ENCODE results near the gene CSTPP1. TPM values are rescaled to one million over a fixed set of nuclear protein-coding genes. Genes with fewer than 3 reads are reported as not detected.

CSTPP1 gene
- total RNA-seq, 4 donors from 2014 or later, result 19.1 to 27.0 (median 21.8) TPM

- Histone ChIP-seq H3K27me3 (no peaks in the 10 kb centered on the region), H3K9me3 (no peaks in the 10 kb centered on the region), H3K27ac (peak overlapping the region; percentile 63 to 68 (median 66)), H3K4me1 (peaks cover 8 to 41% (median 22%) of the 10 kb centered on the region in 3 donors), H3K4me3 (no peak overlapping the region), H3K36me3 (no peaks in the 10 kb centered on the region)
- TF ChIP-seq CTCF (IDR thresholded peaks at IDR 0.05) (no peak), EP300 (IDR thresholded peaks at IDR 0.05) (no peak), POLR2AphosphoS5 (IDR thresholded peaks at IDR 0.05) (peak; percentile 95), POLR2A (IDR thresholded peaks at IDR 0.05) (no peak)
- ATAC-seq, result peak; percentile 98
Observed at GRCh38 chr11:47004595-47005033, 68.1 kb downstream of the CSTPP1 start.

GRCh38 chr11:47005441-47005840 lies 68.9 kb downstream of the CSTPP1 start:
- TF ChIP-seq POLR2AphosphoS5 (IDR thresholded peaks at IDR 0.05) (no peak), POLR2A (IDR thresholded peaks at IDR 0.05) (no peak), CTCF (IDR thresholded peaks at IDR 0.05) (no peak), EP300 (IDR thresholded peaks at IDR 0.05) (no peak)
- H3K27me3 ChIP-seq, result no peaks in the 10 kb centered on the region
- no peak for ATAC-seq
- peaks cover 8 to 48% (median 22%) of the 10 kb centered on the region in 3 donors for H3K4me1 ChIP-seq
- H3K36me3 ChIP-seq, result no peaks in the 10 kb centered on the region
- no peak overlapping the region for H3K4me3 ChIP-seq
- no peaks in the 10 kb centered on the region for H3K9me3 ChIP-seq
- H3K27ac ChIP-seq, result peak overlapping the region; percentile 50 to 68 (median 64)

GRCh38 chr11:47007579-47007978 lies 71.0 kb downstream of the CSTPP1 start:
- Histone ChIP-seq H3K9me3 (no peaks in the 10 kb centered on the region), H3K4me1 (peaks cover 8 to 46% (median 20%) of the 10 kb centered on the region in 3 donors), H3K27ac (peak overlapping the region in 2 of 4 donors; percentile 21 to 68), H3K27me3 (no peaks in the 10 kb centered on the region), H3K36me3 (no peaks in the 10 kb centered on the region), H3K4me3 (no peak overlapping the region)
- 10 to 61% methylated on average over 2 of the region's 2 CpGs for WGBS, 2 donors (ENCODE audit: low coverage in 1 of 2)
- TF ChIP-seq EP300 (IDR thresholded peaks at IDR 0.05) (no peak), POLR2A (IDR thresholded peaks at IDR 0.05) (no peak), POLR2AphosphoS5 (IDR thresholded peaks at IDR 0.05) (no peak), CTCF (IDR thresholded peaks at IDR 0.05) (no peak)
- no peak for ATAC-seq

- peak; percentile 46 for ATAC-seq
- no peaks in the 10 kb centered on the region for H3K36me3 ChIP-seq
- no peak overlapping the region for H3K4me3 ChIP-seq
- 46 to 47% methylated on average over 4 of the region's 4 CpGs for WGBS, 2 donors (ENCODE audit: low coverage in 1 of 2)
- H3K27ac ChIP-seq, result peak overlapping the region in 1 of 4 donors; percentile 13
- peaks cover 0 to 22% (median 4%) of the 10 kb centered on the region in 3 donors for H3K4me1 ChIP-seq
- TF ChIP-seq POLR2A (IDR thresholded peaks at IDR 0.05) (no peak), CTCF (IDR thresholded peaks at IDR 0.05) (no peak), POLR2AphosphoS5 (IDR thresholded peaks at IDR 0.05) (no peak), EP300 (IDR thresholded peaks at IDR 0.05) (no peak)
- no peaks in the 10 kb centered on the region for H3K9me3 ChIP-seq
- no peaks in the 10 kb centered on the region for H3K27me3 ChIP-seq
Observed at GRCh38 chr11:47010179-47010578, 73.6 kb downstream of the CSTPP1 start.

- no peak for TF ChIP-seq POLR2A (IDR thresholded peaks at IDR 0.05)
- no peak for TF ChIP-seq POLR2AphosphoS5 (IDR thresholded peaks at IDR 0.05)
- no peak for TF ChIP-seq EP300 (IDR thresholded peaks at IDR 0.05)
- no peak for TF ChIP-seq CTCF (IDR thresholded peaks at IDR 0.05)
- Histone ChIP-seq H3K4me1 (peaks cover 0 to 12% (median 0%) of the 10 kb centered on the region in 3 donors), H3K4me3 (no peak overlapping the region), H3K9me3 (no peaks in the 10 kb centered on the region), H3K27ac (no peak overlapping the region), H3K27me3 (no peaks in the 10 kb centered on the region), H3K36me3 (no peaks in the 10 kb centered on the region)
- ATAC-seq, result no peak
- WGBS, 2 donors (ENCODE audit: low coverage in 1 of 2), result 80 to 93% methylated on average over 2 to 3 of the region's 3 CpGs
Observed at GRCh38 chr11:47014097-47014496, 77.5 kb downstream of the CSTPP1 start.

Data from gastroesophageal sphincter (tissue), 4 donors.